ENCODE measurements around the gene GFOD2. TPM values are rescaled to one million over a fixed set of nuclear protein-coding genes. Genes with fewer than 3 reads are reported as not detected.

Gene GFOD2
- total and polyA plus RNA-seq, 2 experiments from 2014 or later: 19.3 to 34.3 TPM

GRCh38 chr16:67723911-67724305, 4.8 kb upstream of the GFOD2 start:
- no peaks in the 10 kb centered on the region for H3K9me3 Mint-ChIP-seq
- peaks cover 7% of the 10 kb centered on the region; the same call in 1 of the 2 replicates for H3K4me1 ChIP-seq (ENCODE audit: insufficient read depth)
- TF ChIP-seq REST (IDR thresholded peaks at IDR 0.05; ENCODE audit: unreplicated experiment) (no peak), EZH2phosphoT487 (IDR thresholded peaks at IDR 0.05; ENCODE audit: unreplicated experiment) (no peak), ZNF462 (CRISPR knock-in tag; IDR thresholded peaks at IDR 0.05) (no peak), CTCF (conservative IDR thresholded peaks at IDR 0.05; ENCODE audit: low read depth in 2 of 2) (no peak), EZH2 (IDR thresholded peaks at IDR 0.05; ENCODE audit: low read depth, unreplicated experiment) (no peak), POLR2AphosphoS5 (IDR thresholded peaks at IDR 0.05; ENCODE audit: low read depth) (no peak), STAT1 (IDR thresholded peaks at IDR 0.05; ENCODE audit: unreplicated experiment) (no peak), ZNF331 (CRISPR knock-in tag; IDR thresholded peaks at IDR 0.05; ENCODE audit: low read depth) (no peak), ZNF114 (CRISPR knock-in tag; IDR thresholded peaks at IDR 0.05) (no peak), JUNB (IDR thresholded peaks at IDR 0.05; ENCODE audit: unreplicated experiment) (no peak), NANOG (IDR thresholded peaks at IDR 0.05; ENCODE audit: borderline replicate concordance) (no peak), CREB1 (CRISPR knock-in tag; IDR thresholded peaks at IDR 0.05; ENCODE audit: low read depth) (no peak)
- H4K20me1 ChIP-seq (replicated peaks; ENCODE audit: insufficient read depth): peaks cover 3% of the 10 kb centered on the region; the same call in 1 of the 2 replicates
- DNase-seq (ENCODE audit: low spot score): no peak
- peaks cover 5% of the 10 kb centered on the region; the same call in 2 of the 3 replicates for H3K4me1 Mint-ChIP-seq
- no peak overlapping the region for H2AFZ ChIP-seq
- H3K27ac ChIP-seq (ENCODE audit: low read depth): no peak overlapping the region
- no peaks in the 10 kb centered on the region for H3K9me2 ChIP-seq (ENCODE audit: insufficient read depth)
- no peaks in the 10 kb centered on the region for H3K27me3 ChIP-seq (ENCODE audit: insufficient read depth)
- peaks cover 12% of the 10 kb centered on the region for H3K36me3 Mint-ChIP-seq (ENCODE audit: low read depth)
- H3F3A ChIP-seq (replicated peaks; ENCODE audit: low read depth): 0 out of 2 replicates have a peak, but pooled peaks cover 3% of the 10 kb centered on the region
- H3K27me3 Mint-ChIP-seq (ENCODE audit: insufficient read depth, low read depth, poor library complexity): peaks cover 12% of the 10 kb centered on the region
- H3K27ac Mint-ChIP-seq: no peak overlapping the region
- H3K4me3 Mint-ChIP-seq: no peak overlapping the region
- no peaks in the 10 kb centered on the region for H3K79me2 ChIP-seq (replicated peaks; ENCODE audit: insufficient read depth)
- no peak overlapping the region for H3K4me3 ChIP-seq
- ATAC-seq: no peak
- no peak overlapping the region for H3K4me2 ChIP-seq
- H3K36me3 ChIP-seq (ENCODE audit: insufficient read depth): no peaks in the 10 kb centered on the region

Data from GM23338 (cell line).